Measurements from ENCODE around the gene UBE2H.
A peak's percentile ranks its signal among the peaks of the same experiment; 100 is the strongest.
"Not testable (repeated sequence)": the region's sequence is repeated elsewhere in the genome, so short reads cannot be mapped to it uniquely, and the experiment has no call there.

Gene UBE2H

GRCh38 chr7:129843978-129844840 is 108.6 kb downstream of the UBE2H start:
- DNase-seq (ENCODE audit: low read depth), result no peak

DNA sequence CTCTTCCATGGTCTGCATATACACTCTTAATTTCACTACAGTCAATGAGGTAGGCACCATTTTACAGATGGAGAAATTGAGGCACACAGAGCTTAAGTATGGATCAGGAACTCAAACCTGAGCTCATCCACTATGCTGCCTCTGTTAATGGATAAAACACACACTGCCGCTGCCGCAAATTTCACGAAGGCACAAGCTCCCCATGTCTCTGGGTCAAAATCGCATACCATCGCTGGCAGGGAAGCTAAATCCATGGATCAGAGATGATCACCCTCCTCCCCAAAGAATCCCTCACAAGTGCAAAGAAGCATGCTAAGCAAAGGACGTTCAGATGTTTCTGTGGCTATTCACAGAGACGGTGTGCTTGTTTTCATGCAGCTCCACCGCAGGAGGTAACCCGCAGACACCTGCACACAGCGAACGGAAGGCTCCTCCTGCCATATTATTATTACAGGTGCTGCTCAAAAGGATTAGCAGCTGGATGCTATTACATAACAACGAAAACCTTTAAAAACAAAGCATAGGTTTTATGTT is 109.3 kb downstream of the UBE2H start:
- no peak for DNase-seq (ENCODE audit: low read depth)

GRCh38 chr7:129841465-129841864 is 111.3 kb downstream of the UBE2H start:
- DNase-seq (ENCODE audit: low read depth), result no peak

DNA sequence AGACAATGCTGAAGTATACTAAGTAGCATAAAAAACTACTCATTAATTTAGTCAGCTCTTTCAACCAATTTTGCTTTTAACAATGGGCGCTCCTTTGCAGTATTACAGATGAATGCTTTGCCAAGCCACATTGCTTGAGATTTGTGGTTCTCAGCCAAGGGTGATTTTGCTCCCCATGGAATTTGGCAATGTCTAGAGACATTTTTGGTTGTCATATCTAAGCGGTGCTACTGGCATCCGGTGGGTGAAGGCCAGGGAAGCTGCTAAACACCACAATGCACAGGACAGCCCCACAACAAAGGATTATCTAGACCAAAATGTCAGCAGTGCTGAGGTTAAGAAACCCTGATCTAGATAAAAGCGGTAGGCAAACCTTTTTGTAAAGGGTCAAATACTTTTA is 112.0 kb downstream of the UBE2H start:
- DNase-seq (ENCODE audit: low read depth), result no peak

- no peak for DNase-seq (ENCODE audit: low read depth)
Observed at GRCh38 chr7:129836983-129837382, 115.8 kb downstream of the UBE2H start.

DNA sequence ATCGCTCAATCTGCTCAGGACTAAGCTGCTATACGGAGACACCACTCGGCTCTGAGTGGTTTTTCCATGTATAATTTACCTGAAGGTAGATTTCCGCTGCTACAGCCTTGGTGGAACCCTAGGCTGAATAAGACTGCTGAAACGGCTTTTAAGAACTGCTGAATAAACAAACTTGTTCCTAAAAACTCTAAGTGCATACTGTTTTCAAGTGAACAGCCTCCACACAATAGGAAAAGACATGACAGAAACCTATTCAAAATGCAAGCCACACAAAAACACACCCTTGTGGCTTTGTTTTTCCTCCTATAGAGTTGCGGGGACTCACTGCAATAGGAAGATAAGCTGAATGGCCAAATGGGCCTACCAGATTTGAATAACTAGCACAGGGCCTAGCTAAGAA is 117.2 kb downstream of the UBE2H start:
- DNase-seq (ENCODE audit: low read depth), result no peak

- not testable (repeated sequence) for DNase-seq (ENCODE audit: low read depth)
Observed at GRCh38 chr7:129833353-129833752, 119.4 kb downstream of the UBE2H start.

DNA sequence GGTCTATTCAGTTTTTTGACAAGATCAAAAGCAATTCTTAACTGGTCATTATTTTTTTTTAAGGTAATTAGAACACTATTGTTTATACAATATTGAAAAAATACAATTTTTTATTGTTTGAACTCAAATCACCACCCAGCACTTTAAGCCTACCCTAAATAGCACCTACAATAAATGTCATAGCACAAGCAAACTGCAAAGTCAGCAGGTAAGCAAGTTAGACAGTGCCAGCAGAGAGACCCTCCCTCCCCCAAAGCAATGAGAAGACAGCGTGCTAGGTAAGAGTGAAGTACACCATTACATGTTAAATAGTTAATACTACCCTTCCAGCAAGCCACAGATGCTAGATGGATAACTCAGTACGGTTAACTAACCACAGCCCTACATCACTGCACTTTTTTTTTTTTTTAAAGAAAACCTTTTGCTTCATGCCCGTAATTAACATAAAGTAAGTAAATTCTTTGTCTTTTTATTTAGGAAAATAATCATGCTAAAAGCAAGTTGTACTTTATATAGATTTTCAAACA is 120.0 kb downstream of the UBE2H start:
- DNase-seq (ENCODE audit: low read depth), result no peak

DNA sequence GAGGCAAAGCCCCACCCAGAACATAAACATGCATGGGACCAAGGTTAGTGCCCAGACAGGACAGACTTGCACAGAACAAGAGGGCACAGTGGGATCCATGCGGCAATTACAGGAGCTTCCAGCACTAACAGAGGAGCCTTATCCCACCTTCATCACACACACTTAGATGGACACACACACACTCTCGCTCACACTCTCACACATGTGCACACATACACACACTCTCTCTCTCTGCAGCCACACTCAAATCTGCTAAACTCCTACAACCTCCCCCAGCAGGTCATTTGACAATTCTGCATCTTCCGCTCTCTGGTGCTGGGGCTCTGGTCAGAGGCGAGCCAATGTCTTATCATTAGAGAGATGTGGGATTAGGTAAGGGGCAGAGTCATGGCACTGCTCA is 120.5 kb downstream of the UBE2H start:
- DNase-seq (ENCODE audit: low read depth), result no peak

GRCh38 chr7:129831424-129832058 is 121.2 kb downstream of the UBE2H start:
- no peak for DNase-seq (ENCODE audit: low read depth)

DNA sequence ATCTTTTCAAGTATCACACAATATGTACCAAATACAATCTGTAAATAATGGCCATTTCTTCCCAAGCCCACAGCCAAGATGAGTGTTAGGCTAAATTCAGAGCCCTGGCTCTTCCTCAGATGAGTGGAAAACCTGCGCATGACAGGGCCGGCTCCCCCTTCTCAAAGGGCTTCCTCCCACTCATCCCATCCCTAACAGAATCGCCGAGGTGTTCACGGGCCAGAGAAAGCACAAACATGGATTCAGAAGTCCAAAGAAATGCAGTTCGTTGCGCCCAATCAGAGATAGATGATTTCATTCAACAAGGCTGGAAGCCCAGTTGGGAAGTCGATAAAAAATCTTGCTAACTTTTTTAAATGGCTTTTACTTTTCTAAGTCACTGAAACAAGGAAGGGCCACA is 121.8 kb downstream of the UBE2H start:
- DNase-seq (ENCODE audit: low read depth), result no peak

GRCh38 chr7:129829737-129830631 is 122.8 kb downstream of the UBE2H start:
- DNase-seq (ENCODE audit: low read depth), result peak; percentile 22

- no peak for DNase-seq (ENCODE audit: low read depth)
Observed at GRCh38 chr7:129828989-129829736, 123.6 kb downstream of the UBE2H start.

DNA sequence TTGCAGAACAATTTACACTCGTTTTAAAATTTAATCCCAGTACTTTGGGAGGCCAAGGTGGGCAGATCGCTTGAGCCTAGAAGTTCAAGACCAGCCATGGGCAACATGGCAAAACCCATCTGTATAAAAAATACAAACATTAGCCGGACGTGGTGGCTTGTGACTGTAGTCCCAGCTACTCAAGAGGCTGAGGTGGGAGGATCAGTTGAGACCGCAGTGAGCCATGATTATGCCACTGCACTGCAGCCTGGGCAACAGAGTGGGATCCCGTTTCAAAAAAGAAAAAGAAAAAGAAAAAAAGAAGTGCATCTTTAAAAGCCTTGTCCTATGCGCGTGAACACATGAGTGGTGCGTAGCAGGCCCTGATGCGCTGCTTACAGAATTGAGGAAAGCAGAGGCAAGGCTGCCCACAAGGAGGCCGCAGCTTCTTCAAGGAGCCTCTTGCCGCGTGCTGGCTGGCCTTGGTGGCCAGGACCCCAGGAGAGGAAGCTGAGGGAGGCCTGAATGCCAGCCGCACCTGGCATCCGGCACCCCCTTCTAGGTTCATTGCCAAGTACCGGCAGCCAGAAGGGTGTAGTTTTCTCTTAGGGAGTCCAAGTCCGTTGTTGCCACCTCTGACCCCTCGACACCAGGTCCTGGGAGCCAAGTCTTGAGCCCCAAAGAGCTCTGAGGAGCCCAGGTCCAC is 124.5 kb downstream of the UBE2H start:
- no peak for DNase-seq (ENCODE audit: low read depth)

GRCh38 chr7:129827467-129827990 is 125.2 kb downstream of the UBE2H start:
- DNase-seq (ENCODE audit: low read depth), result no peak

- not testable (repeated sequence) for DNase-seq (ENCODE audit: low read depth)
Observed at GRCh38 chr7:129826895-129827294, 125.9 kb downstream of the UBE2H start.

GRCh38 chr7:129825209-129825970 is 127.4 kb downstream of the UBE2H start:
- peak; percentile 87 for DNase-seq (ENCODE audit: low read depth)

GRCh38 chr7:129824291-129825208 is 128.2 kb downstream of the UBE2H start:
- DNase-seq (ENCODE audit: low read depth), result no peak
